Peyer's patch (tissue), 4 donors: ENCODE measurements around the gene VGLL4. TPM values are rescaled to one million over a fixed set of nuclear protein-coding genes. Genes with fewer than 3 reads are reported as not detected.

Experiments
- DNase-seq, 3 donors: peaks; one replicate each; pipeline ENCODE4 v3.0.0-alpha.2; 2017 to 2019
- H3K27ac ChIP-seq, 4 donors: fragments of 200-600 bp; sonication (generic); one replicate each; pipeline ENCODE4 v1.5.1; 2016 to 2019
- H3K27me3 ChIP-seq, 2 donors: fragments of 200-600 bp; sonication (generic); one replicate each; pipeline ENCODE4 v1.5.1; 2019
- H3K36me3 ChIP-seq, 3 donors: fragments of 200-600 bp; sonication (generic); one replicate each; pipeline ENCODE4 v1.5.1; 2016 to 2019
- H3K4me1 ChIP-seq, 4 donors: fragments of 200-600 bp; sonication (generic); one replicate each; pipeline ENCODE4 v1.5.1; 2016 to 2019
- H3K4me3 ChIP-seq, 4 donors: fragments of 200-600 bp; sonication (generic); 1 replicate in 3 of 4; 2 replicates in 1 of 4; pipeline ENCODE4 v1.5.1; 2016 to 2019; ENCODE audit warnings: mild to moderate bottlenecking in 1 of 4
- H3K9me3 ChIP-seq, 4 donors: fragments of 200-600 bp; sonication (generic); one replicate each; pipeline ENCODE4 v1.5.1; 2016 to 2019; ENCODE audit warnings: mild to moderate bottlenecking in 1 of 4
- POLR2A ChIP-seq, 2 donors: fragments of 450-650 bp; IDR thresholded peaks; one replicate each; pipeline ENCODE4 v1.5.1; 2017; ENCODE audit warnings: antibody characterized with exemption in 2 of 2, mild to moderate bottlenecking in 2 of 2, moderate library complexity in 2 of 2
- total RNA-seq, 4 donors: library from RNA; depleted of rRNA; stranded (reverse); fragments of >200 nt; gene quantifications; one replicate each; pipeline ENCODE4 v1.1.0, GENCODE V29; 2016
- TF ChIP-seq, protein P1 (sequence below), 6 experiments: fragments of 450-650 bp in 4 of 6; fragments of 200-600 bp in 2 of 6; sonication (generic) in 1 of 6; IDR thresholded peaks; one replicate each; pipeline ENCODE4 v1.5.1; 2017 to 2019; ENCODE audit warnings: antibody characterized with exemption in 6 of 6, mild to moderate bottlenecking in 3 of 6, moderate library complexity in 1 of 6

Gene VGLL4
- total RNA-seq, 4 donors from 2014 or later = 41.7 to 66.7 (median 59.4) TPM

DNA sequence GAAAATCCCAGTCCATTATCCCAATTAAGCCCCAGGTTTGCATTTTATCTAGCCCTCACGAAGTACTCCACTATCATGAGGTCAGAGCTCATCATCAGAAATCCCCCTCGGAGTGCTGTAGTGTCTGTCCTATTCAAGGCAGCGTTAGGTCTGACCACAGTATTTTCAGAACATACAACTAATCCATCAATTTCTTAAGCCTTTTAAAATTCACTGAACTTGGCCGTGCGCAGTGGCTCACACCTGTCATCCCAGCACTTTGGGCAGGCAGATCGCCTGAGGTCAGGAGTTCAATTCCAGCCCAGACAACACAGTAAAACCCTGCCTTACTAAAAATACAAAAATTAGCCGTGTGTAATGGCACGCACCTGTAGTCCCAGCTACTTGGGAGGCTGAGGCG is 11.9 kb downstream of the VGLL4 start:
- Histone ChIP-seq H3K4me3 (no peak overlapping the region), H3K27me3 (no peaks in the 10 kb centered on the region), H3K27ac (no peak overlapping the region), H3K9me3 (no peaks in the 10 kb centered on the region), H3K4me1 (peaks cover 0 to 42% (median 0%) of the 10 kb centered on the region in 4 donors), H3K36me3 (no peaks in the 10 kb centered on the region)
- TF ChIP-seq, protein P1, sequence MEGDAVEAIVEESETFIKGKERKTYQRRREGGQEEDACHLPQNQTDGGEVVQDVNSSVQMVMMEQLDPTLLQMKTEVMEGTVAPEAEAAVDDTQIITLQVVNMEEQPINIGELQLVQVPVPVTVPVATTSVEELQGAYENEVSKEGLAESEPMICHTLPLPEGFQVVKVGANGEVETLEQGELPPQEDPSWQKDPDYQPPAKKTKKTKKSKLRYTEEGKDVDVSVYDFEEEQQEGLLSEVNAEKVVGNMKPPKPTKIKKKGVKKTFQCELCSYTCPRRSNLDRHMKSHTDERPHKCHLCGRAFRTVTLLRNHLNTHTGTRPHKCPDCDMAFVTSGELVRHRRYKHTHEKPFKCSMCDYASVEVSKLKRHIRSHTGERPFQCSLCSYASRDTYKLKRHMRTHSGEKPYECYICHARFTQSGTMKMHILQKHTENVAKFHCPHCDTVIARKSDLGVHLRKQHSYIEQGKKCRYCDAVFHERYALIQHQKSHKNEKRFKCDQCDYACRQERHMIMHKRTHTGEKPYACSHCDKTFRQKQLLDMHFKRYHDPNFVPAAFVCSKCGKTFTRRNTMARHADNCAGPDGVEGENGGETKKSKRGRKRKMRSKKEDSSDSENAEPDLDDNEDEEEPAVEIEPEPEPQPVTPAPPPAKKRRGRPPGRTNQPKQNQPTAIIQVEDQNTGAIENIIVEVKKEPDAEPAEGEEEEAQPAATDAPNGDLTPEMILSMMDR (IDR thresholded peaks at IDR 0.05) = no peak
- no peak for TF ChIP-seq POLR2A (IDR thresholded peaks at IDR 0.05)
- DNase-seq = no peak

GRCh38 chr3:11629716-11630115 is 14.0 kb downstream of the VGLL4 start:
- peaks cover 0 to 43% (median 5%) of the 10 kb centered on the region in 4 donors for H3K4me1 ChIP-seq
- H3K27ac ChIP-seq = no peak overlapping the region
- H3K36me3 ChIP-seq = no peaks in the 10 kb centered on the region
- DNase-seq = no peak
- no peak for TF ChIP-seq POLR2A (IDR thresholded peaks at IDR 0.05)
- TF ChIP-seq, protein P1 (IDR thresholded peaks at IDR 0.05) = no peak
- H3K4me3 ChIP-seq = no peak overlapping the region
- no peaks in the 10 kb centered on the region for H3K9me3 ChIP-seq
- H3K27me3 ChIP-seq = no peaks in the 10 kb centered on the region

- DNase-seq = no peak
- no peak overlapping the region for H3K27ac ChIP-seq
- peaks cover 0 to 37% (median 9%) of the 10 kb centered on the region in 4 donors for H3K4me1 ChIP-seq
- no peaks in the 10 kb centered on the region for H3K36me3 ChIP-seq
- no peaks in the 10 kb centered on the region for H3K9me3 ChIP-seq
- no peaks in the 10 kb centered on the region for H3K27me3 ChIP-seq
- H3K4me3 ChIP-seq = no peak overlapping the region
- no peak for TF ChIP-seq POLR2A (IDR thresholded peaks at IDR 0.05)
Observed at GRCh38 chr3:11627612-11628011, 16.1 kb downstream of the VGLL4 start.

GRCh38 chr3:11626084-11626463 is 17.6 kb downstream of the VGLL4 start:
- TF ChIP-seq POLR2A (IDR thresholded peaks at IDR 0.05) = no peak
- TF ChIP-seq, protein P1 (IDR thresholded peaks at IDR 0.05) = no peak
- Histone ChIP-seq H3K4me3 (no peak overlapping the region), H3K27ac (peak overlapping the region in 1 of 4 donors; percentile 57), H3K27me3 (no peaks in the 10 kb centered on the region), H3K4me1 (peaks cover 0 to 38% (median 9%) of the 10 kb centered on the region in 4 donors), H3K9me3 (no peaks in the 10 kb centered on the region), H3K36me3 (no peaks in the 10 kb centered on the region)
- DNase-seq = no peak

GRCh38 chr3:11625376-11626083 is 18.2 kb downstream of the VGLL4 start:
- H3K4me1 ChIP-seq = peaks cover 0 to 44% (median 11%) of the 10 kb centered on the region in 4 donors
- H3K36me3 ChIP-seq = no peaks in the 10 kb centered on the region
- no peaks in the 10 kb centered on the region for H3K9me3 ChIP-seq
- TF ChIP-seq POLR2A (IDR thresholded peaks at IDR 0.05) = no peak
- TF ChIP-seq, protein P1 (IDR thresholded peaks at IDR 0.05) = no peak
- H3K4me3 ChIP-seq = no peak overlapping the region
- no peaks in the 10 kb centered on the region for H3K27me3 ChIP-seq
- no peak for DNase-seq
- peak overlapping the region in 2 of 4 donors; percentile 10 to 57 for H3K27ac ChIP-seq

- H3K4me1 ChIP-seq = peaks cover 0 to 46% (median 11%) of the 10 kb centered on the region in 4 donors
- H3K27ac ChIP-seq = peak overlapping the region in 2 of 4 donors; percentile 10 to 57
- no peaks in the 10 kb centered on the region for H3K27me3 ChIP-seq
- DNase-seq = no peak
- no peak overlapping the region for H3K4me3 ChIP-seq
- no peaks in the 10 kb centered on the region for H3K9me3 ChIP-seq
- TF ChIP-seq, protein P1 (IDR thresholded peaks at IDR 0.05) = no peak
- no peak for TF ChIP-seq POLR2A (IDR thresholded peaks at IDR 0.05)
- H3K36me3 ChIP-seq = no peaks in the 10 kb centered on the region
Observed at GRCh38 chr3:11624704-11625375, 18.9 kb downstream of the VGLL4 start.
